ENCODE data around the gene TMEM45B.

DNA sequence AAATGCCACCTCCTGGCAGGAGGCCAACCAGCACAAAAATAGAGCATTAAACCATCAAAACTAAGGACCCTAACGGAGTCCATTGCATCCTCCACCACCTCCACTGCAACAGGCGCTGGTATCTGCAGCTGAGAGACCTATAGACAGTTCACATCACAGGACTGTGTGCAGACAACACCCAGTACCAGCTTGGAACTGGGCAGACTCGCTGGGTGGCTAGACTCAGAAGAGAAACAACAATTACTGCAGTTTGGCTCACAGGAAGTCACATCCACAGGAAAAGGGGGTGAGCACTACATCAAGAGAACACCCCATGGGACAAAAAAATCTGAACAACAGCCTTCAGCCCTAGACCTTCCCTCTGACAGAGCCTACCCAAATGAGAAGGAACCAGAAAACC is 11.6 kb upstream of the TMEM45B start:
- TF ChIP-seq, protein P1, sequence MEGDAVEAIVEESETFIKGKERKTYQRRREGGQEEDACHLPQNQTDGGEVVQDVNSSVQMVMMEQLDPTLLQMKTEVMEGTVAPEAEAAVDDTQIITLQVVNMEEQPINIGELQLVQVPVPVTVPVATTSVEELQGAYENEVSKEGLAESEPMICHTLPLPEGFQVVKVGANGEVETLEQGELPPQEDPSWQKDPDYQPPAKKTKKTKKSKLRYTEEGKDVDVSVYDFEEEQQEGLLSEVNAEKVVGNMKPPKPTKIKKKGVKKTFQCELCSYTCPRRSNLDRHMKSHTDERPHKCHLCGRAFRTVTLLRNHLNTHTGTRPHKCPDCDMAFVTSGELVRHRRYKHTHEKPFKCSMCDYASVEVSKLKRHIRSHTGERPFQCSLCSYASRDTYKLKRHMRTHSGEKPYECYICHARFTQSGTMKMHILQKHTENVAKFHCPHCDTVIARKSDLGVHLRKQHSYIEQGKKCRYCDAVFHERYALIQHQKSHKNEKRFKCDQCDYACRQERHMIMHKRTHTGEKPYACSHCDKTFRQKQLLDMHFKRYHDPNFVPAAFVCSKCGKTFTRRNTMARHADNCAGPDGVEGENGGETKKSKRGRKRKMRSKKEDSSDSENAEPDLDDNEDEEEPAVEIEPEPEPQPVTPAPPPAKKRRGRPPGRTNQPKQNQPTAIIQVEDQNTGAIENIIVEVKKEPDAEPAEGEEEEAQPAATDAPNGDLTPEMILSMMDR (IDR thresholded peaks at IDR 0.05): no peak
- TF ChIP-seq POLR2A (IDR thresholded peaks at IDR 0.05): no peak
